PC-3 (cell line): ENCODE data around the gene SNTA1.

Experiments used
- CTCF ChIP-seq: fragments of 300-600 bp; sonication (generic); conservative IDR thresholded peaks from 2 replicates; pipeline ENCODE4 v1.5.1; 2017; ENCODE audit warnings: antibody characterized with exemption, low read depth, mild to moderate bottlenecking, low read length
- EZH2 ChIP-seq: fragments of 300-600 bp; sonication (generic); IDR thresholded peaks from one replicate; pipeline ENCODE4 v1.6.1; 2017; ENCODE audit warnings: antibody characterized with exemption, mild to moderate bottlenecking, low read length; ENCODE audit not compliant: unreplicated experiment
- EZH2phosphoT487 ChIP-seq: fragments of 300-600 bp; sonication (generic); IDR thresholded peaks from 2 replicates; pipeline ENCODE4 v1.6.1; 2018; ENCODE audit warnings: mild to moderate bottlenecking, antibody characterized with exemption, low read length, borderline replicate concordance

GRCh38 chr20:33359399-33360261 lies 83.9 kb downstream of the SNTA1 start:
- TF ChIP-seq CTCF, result no peak
- no peak for TF ChIP-seq EZH2
- no peak for TF ChIP-seq EZH2phosphoT487
